GM12875 (cell line): Measurements from ENCODE around the gene SCFD2.
"Not testable (repeated sequence)": the region's sequence is repeated elsewhere in the genome, so short reads cannot be mapped to it uniquely, and the experiment has no call there.

Experiments
- H3K4me3 ChIP-seq: one replicate; pipeline ENCODE4 v1.5.1; 2011; ENCODE audit warnings: low read depth, low read length, control low read depth
- TF ChIP-seq, protein P1 (sequence below): IDR thresholded peaks from 2 replicates; pipeline ENCODE4 v1.5.1; 2011; ENCODE audit warnings: low read depth, mild to moderate bottlenecking, control low read depth, inconsistent platforms, low read length, moderate library complexity, borderline replicate concordance; ENCODE audit not compliant: insufficient read depth

SCFD2 gene

DNA sequence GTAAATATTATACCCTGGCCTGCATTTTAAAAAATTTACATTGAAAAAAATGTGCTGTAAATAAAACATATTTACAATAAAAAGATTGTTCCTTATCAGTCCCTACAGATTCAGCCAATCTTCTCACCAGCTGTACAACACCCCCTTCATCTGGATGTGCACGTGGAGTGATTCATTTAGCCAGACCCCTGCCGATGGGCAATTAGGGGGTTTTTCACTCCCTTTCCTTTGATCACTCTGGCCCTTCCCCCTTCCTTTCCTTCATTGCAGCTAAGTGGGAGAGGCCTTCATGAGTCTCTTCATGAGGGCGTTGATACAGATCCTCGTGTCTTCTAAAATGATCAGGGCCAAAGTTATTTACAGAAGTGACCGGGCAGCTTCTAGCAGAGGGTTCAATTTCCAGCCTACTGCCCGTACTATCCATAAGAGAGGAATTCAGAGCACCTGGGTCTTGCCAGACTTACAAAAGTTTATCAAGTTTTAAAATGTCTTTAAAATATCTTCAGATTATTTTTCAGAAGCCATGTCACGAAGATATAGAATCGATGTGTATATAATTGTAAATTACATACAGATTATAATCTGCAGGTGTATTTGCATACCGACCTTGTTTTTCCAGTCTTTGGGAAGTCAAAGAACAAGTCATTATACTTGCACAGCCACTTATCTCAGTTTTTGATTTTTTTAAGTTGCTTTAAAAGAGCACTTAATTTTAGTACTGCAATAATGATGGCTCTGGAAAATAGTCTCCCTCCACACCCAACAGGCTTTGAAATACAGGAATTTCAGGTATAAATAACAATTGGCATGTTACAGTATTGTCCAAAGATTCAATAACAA is 525.1 kb downstream of the SCFD2 start:
- TF ChIP-seq, protein P1, sequence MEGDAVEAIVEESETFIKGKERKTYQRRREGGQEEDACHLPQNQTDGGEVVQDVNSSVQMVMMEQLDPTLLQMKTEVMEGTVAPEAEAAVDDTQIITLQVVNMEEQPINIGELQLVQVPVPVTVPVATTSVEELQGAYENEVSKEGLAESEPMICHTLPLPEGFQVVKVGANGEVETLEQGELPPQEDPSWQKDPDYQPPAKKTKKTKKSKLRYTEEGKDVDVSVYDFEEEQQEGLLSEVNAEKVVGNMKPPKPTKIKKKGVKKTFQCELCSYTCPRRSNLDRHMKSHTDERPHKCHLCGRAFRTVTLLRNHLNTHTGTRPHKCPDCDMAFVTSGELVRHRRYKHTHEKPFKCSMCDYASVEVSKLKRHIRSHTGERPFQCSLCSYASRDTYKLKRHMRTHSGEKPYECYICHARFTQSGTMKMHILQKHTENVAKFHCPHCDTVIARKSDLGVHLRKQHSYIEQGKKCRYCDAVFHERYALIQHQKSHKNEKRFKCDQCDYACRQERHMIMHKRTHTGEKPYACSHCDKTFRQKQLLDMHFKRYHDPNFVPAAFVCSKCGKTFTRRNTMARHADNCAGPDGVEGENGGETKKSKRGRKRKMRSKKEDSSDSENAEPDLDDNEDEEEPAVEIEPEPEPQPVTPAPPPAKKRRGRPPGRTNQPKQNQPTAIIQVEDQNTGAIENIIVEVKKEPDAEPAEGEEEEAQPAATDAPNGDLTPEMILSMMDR, result no peak
- no peak overlapping the region for H3K4me3 ChIP-seq

DNA sequence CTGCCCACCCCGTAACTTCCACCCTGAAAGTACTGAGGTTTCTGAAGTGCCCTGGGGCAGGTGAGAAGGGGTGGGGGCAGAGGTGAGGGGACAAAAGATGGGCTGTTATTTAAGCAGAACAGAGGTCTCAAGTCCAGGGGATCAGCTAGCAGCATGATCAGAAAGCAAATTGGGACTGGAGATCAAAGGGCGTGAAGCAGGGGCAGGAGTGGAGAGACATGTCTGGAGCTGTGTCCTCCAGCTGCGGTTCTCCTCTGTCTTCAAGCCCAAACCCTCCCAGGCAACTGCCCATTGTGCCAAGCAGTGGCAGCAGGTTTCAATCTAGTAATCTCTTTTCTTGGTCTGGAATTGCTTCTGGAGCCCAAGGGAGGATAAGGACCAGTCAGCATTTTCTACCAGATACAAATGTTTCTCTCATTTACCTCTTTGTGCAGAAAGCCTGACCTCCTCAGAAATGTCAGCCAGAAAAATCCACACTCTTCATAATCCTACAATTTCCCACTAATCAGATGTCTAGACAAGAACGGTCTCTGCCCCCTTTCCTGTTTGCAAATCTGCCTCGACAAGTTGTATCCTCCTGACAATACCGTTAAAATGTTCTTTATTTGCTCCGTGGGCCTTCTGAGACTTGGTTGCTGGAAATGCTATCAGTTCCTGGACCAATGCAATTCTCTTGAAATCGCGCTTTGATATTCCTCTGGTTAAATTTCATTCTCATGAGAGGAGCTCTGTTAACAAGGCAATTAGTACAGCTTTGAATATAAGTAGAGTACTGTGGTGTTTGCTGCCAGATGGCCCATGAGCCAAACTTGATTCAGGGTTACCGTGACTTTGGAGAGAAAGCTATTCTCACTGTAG is 526.9 kb downstream of the SCFD2 start:
- H3K4me3 ChIP-seq, result no peak overlapping the region
- TF ChIP-seq, protein P1, result no peak

DNA sequence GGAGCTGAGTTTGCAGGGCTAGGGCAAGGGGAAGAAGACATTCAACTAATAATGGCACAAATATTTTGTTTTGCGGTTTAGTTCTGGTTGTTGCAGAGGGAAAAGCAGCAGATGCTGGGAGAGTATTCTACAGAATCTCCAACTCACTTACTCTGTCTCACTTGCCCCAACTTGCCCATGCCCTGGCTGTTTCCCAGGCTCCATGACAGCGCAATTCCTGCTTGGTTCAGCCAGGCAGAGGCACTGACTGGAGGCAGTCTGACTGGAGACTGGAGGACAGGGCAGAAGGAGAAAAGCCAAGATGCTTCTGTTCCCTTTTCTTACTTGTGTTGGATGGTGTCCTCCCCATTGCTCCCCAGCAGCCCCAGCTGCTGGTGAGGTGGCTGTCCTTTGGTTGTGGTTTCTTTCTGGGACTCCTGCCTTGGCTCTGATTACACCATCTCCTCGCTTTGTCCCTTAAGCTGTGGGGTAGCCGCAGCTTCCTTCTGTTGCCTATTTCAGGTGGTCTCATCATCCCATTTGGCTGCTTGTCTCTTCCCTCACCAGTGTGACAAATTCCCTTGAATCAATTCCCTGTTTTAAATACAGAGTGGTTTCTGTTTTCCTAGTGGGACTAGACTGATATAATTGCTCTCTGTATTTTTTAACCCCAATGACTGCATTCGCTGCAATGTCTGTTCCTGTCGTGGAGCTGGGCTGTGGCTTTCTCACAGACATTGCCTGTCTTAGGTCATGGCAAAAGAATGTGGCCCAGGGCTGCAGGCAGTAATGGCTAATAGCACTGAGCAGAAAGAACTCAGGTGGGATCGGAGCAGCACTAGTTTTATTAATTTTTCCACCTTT is 527.9 kb downstream of the SCFD2 start:
- H3K4me3 ChIP-seq, result no peak overlapping the region
- TF ChIP-seq, protein P1, result no peak

DNA sequence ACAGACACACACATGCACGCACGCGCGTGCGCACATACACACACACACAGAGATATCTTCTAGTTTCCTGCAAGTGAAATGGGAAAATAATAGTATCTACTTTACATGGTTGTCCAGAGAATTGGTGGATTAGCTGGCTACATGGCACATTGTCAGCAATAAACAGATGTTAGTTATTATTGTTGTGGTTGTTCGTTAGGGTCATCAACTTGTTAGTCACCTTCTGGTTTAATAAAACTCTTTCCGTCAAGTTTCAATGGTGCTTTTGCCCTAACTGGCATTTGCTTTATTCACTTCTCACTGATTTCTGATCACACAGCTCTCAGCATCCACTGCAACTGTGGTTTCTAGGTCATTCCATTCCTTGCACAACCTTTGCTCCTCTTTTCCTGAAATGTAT is 529.2 kb downstream of the SCFD2 start:
- no peak overlapping the region for H3K4me3 ChIP-seq

DNA sequence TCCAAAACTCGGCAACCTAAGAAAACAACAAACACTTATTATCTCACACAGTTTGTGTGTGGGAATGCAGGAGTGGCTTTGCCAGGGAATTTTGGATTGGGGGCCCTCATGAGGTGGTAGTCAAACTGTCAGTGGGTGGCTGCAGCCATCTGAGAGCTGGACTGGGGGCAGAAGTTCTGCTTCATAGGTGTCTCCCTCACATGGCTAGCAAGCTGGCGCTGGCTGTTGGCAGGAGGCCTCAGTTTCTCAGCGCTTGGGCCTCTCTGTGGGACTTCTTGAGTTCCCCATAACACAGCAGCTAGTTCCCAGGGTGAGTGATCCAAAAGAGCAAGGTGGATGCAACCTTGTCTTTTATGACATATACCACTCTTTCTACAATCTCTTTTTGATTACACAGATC is 529.7 kb downstream of the SCFD2 start:
- TF ChIP-seq, protein P1, result no peak
- no peak overlapping the region for H3K4me3 ChIP-seq

More for the DNA sequence above, 529.2 kb downstream of the SCFD2 start:
- TF ChIP-seq, protein P1, result no peak

DNA sequence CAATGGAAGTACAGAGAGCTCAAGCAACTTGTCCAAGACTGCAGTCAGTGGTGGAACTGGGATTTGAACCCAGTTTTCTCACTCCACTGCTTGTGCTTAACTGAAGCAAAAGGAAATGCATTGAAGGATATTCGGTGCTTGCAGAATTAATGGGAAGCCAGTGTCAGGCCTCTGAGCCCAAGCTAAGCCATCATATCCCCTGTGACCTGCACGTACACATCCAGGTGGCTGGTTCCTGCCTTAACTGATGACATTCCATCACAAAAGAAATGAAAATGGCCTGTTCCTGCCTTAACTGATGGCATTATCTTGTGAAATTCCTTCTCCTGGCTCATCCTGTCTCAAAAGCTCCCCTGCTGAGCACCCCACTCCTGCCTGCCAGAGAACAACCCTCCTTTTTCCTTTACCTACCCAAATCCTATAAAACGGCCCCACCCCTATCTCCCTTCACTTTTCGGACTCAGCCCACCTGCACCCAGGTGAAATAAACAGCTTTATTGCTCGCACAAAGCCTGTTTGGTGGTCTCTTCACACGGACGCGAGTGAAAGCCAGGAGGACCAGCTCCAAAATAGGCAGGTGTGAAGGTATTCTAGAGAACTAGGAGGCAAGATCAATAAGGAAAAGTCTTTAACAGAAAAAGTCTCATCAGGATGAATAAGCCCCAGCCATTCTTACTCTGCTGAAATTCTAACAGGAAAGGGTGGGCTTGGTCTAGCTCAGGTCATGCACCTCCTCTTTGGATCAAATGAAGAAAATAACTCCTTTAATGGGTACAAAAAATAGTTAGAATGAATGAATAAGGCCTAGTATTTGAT is 531.0 kb downstream of the SCFD2 start:
- H3K4me3 ChIP-seq, result not testable (repeated sequence)
